ENCODE measurements around the gene AJM1. TPM values are rescaled to one million over a fixed set of nuclear protein-coding genes. Genes with fewer than 3 reads are reported as not detected.

AJM1 gene
- total RNA-seq = 0.60 and 0.65 TPM in 2 replicates

GRCh38 chr9:136842380-136842948, at the start of gene AJM1:
TSS of gene AJM1 (plus strand) at chr9:136842478. CDS start at chr9:136844415, 1,937 bp downstream.

GRCh38 chr9:136796238-136796774, 46.0 kb upstream of the AJM1 start, which contains the start of gene CCDC183:
TSS of gene CCDC183 (plus strand) at chr9:136796338. CDS start at chr9:136796398, 60 bp downstream.

DNA sequence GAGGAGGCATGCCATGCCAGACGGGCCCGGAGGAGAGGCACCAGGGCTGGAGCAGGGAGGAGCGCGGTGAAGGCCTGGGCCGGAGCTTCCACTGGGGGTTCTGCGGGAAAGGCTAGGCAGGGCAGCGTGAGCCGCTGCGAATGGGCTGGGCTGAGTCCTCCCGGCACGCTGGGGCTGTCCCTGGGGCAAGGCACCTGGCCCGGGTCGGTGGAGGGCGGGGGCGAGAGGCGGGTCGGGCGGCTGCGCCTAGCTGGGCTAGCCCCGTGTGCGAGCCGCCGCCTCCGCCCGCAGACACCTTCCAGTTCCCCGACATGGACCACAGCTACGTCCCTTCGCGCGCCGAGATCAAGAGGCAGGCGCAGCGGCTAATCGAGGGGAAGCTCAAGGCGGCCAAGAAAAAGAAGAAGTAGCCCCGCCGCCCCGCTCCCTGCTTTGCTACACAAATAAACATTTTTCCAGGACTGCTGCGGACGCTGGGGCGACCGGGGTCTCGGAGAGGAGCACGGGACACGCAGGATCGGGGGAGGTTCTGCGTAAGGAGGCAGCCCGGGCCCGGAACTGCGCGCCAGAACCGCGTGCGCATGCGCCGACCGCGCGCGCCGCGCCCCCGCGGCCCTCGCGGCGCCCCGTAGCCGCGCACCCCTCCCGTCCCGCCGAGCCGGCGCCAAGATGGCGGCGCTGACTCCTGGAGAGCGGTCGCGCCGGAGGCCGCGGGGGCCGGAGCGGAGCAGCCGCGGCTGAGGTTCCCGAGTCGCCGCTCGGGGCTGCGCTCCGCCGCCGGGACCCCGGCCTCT, 34.8 kb upstream of the AJM1 start, which contains the start of gene RABL6:
Gene RABL6, plus strand, starts transcription at position 668 of the 794 bp plus-strand sequence. CDS start 249 bp downstream, outside the sequence.

GRCh38 chr9:136849038-136849959, 7.0 kb downstream of the AJM1 start, which contains the start of gene PHPT1:
TSS of gene PHPT1 (plus strand) at chr9:136849409. CDS start at chr9:136849431, 22 bp downstream.

DNA sequence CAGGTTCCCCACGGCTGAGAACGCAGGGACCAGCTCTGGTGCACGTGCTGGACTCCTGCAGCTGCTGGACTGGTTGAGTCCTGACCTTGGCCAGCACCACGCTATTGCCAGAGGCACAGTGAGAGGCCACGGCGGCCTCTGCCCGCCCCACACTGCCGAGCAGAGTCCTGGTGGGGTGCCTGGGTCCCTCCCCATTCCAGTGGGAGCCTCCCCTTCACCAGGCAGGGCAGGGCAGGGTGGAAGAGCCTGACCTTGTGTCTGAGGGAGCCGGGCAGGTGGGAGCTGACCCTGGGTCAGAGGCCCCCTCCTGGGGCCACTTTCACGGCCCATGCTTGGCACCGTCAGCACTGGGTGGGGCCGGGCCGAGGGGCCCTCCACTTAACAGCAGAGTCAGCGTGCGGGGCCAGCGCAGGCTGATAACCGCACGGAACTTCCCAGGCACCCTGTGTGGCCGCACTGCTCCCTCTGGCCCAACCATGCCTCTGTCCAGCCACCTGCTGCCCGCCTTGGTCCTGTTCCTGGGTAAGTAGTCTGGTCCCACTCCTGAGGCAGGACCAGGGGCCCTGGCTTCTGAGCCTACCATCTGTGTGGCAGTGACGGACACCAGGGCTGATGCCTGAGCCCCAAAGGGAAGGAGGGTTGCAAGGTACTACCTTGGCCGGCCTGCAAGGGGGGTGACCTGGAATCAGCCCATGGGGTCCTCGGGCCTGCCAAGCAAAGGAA, 9.8 kb downstream of the AJM1 start, which contains the start of gene MAMDC4:
Gene MAMDC4, plus strand, starts transcription at position 406 of the 723 bp plus-strand sequence. Its CDS starts 71 bp downstream, at position 477.

GRCh38 chr9:136885950-136886578, 43.8 kb downstream of the AJM1 start, which contains the start of gene TRAF2:
TSS of gene TRAF2 (plus strand) at chr9:136886516. CDS start at chr9:136898741, 12,225 bp downstream.

Other genes with a start within 250 kb of the AJM1 start
- 364 and 407 TPM in 2 replicates for gene EGFL7, start 179.6 kb upstream of the AJM1 start, total RNA-seq
- 38.1 and 43.9 TPM in 2 replicates for gene AGPAT2, start 155.0 kb upstream of the AJM1 start, total RNA-seq
- gene DIPK1B, start 129.9 kb upstream of the AJM1 start, total RNA-seq = 53.4 and 56.1 TPM in 2 replicates
- gene LCN10, start 99.5 kb upstream of the AJM1 start, total RNA-seq = not detected in 2 replicates
- gene LCN6, start 94.0 kb upstream of the AJM1 start, total RNA-seq = not detected in 2 replicates
- gene LCN8, start 84.2 kb upstream of the AJM1 start, total RNA-seq = not detected in 2 replicates
- gene LCN15, start 78.0 kb upstream of the AJM1 start, total RNA-seq = not detected in 2 replicates
- 41.9 and 66.5 TPM in 2 replicates for gene TMEM141, start 51.1 kb upstream of the AJM1 start, total RNA-seq
- gene CCDC183, start 46.1 kb upstream of the AJM1 start, total RNA-seq = 0.52 and 0.98 TPM in 2 replicates
- 49.3 and 52.9 TPM in 2 replicates for gene RABL6, start 34.5 kb upstream of the AJM1 start, total RNA-seq
- gene PHPT1, start 6.9 kb downstream of the AJM1 start, total RNA-seq = 185 and 194 TPM in 2 replicates
- 0.52 and 0.65 TPM in 2 replicates for gene MAMDC4, start 9.9 kb downstream of the AJM1 start, total RNA-seq
- 286 and 317 TPM in 2 replicates for gene EDF1, start 23.8 kb downstream of the AJM1 start, total RNA-seq
- gene TRAF2, start 44.0 kb downstream of the AJM1 start, total RNA-seq = 12.7 and 18.0 TPM in 2 replicates
- 140 and 161 TPM in 2 replicates for gene FBXW5, start 102.3 kb downstream of the AJM1 start, total RNA-seq
- 0.54 and 0.77 TPM in 2 replicates for gene C8G, start 102.8 kb downstream of the AJM1 start, total RNA-seq
- 0.11 TPM in 1 of 2 replicates, not detected in the other for gene LCN12, start 109.8 kb downstream of the AJM1 start, total RNA-seq
- 0.43 and 2.8 TPM in 2 replicates for gene PTGDS, start 135.0 kb downstream of the AJM1 start, total RNA-seq
- gene LCNL1, start 140.5 kb downstream of the AJM1 start, total RNA-seq = under 0.01 TPM in 1 of 2 replicates, not detected in the other
- 8.0 and 9.2 TPM in 2 replicates for gene PAXX, start 149.9 kb downstream of the AJM1 start, total RNA-seq
- gene CLIC3, start 154.1 kb downstream of the AJM1 start, total RNA-seq = not detected in 2 replicates
- gene ABCA2, start 185.8 kb downstream of the AJM1 start, total RNA-seq = 4.8 and 6.8 TPM in 2 replicates
- not detected in 2 replicates for gene FUT7, start 189.6 kb downstream of the AJM1 start, total RNA-seq
- 4.8 and 8.2 TPM in 2 replicates for gene NPDC1, start 203.7 kb downstream of the AJM1 start, total RNA-seq
- not detected in 2 replicates for gene ENTPD2, start 211.6 kb downstream of the AJM1 start, total RNA-seq
- gene SAPCD2, start 228.1 kb downstream of the AJM1 start, total RNA-seq = 2.0 and 2.5 TPM in 2 replicates
- 19.7 and 21.1 TPM in 2 replicates for gene UAP1L1, start 235.0 kb downstream of the AJM1 start, total RNA-seq
- gene MAN1B1, start 244.5 kb downstream of the AJM1 start, total RNA-seq = 54.2 and 55.7 TPM in 2 replicates

Data from dermis lymphatic vessel endothelial cell (primary cell).